HG02970 (cell line): ENCODE data around the gene LRRC49.
"Not testable (repeated sequence)": the region's sequence is repeated elsewhere in the genome, so short reads cannot be mapped to it uniquely, and the experiment has no call there.

Experiments
- ATAC-seq: cut with Tn5 transposase; IDR thresholded peaks from one replicate; pipeline ENCODE4 v1.9.1; 2021; ENCODE audit warnings: mild to moderate bottlenecking, moderate library complexity, moderate number of reproducible peaks; ENCODE audit not compliant: unreplicated experiment, low FRiP score

The LRRC49 gene

DNA sequence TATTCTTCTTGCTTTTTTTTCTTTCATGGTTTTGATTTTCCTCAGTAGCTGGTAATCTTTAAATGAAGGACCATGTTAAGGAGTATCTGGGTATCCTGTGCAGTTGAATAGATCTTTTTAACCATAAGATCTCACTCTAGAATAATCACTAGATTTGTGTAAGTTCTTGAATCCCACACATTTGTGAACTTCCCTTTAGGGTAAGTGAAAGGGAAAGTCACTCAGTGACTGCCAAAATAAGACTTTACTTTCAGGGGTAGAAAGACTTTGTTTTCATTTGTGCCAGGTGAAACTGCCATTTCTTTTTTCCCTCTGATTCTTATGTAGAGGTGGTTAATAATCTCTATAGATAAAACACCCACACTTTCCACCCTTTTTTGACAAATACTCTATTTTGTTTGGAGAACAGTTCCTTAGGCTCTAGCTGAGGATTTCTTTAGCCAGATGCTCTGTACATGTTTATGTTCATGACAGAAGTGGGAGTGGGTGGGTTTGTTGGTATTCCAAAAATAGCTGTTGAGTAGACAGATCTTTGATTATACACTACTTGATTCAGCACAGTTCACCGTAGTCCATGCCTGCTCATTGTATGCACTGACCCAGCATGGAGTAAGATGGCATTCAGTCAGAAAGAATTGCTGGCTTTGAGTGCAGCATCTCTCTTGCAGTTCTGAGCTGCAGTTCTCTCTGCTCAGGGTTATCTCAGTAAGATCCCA is 28.5 kb downstream of the LRRC49 start:
- no peak for ATAC-seq

DNA sequence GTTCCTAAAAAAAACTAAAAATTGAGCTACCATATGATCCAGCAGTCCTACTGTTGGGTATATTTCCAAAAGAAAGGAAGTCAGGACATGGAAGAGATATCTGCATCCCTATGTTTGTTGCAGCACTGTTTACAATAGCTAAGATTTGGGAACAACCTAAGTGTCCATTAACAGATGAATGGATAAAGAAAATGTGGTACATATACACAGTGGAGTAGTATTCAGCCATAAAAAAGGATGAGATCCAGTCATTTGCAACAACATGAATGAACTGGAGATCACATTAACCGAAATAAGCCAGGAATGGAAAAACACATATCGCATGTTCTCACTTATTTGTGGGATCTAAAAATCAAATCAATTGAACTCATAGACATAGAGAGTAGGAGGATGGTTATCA is 29.5 kb downstream of the LRRC49 start:
- no peak for ATAC-seq

DNA sequence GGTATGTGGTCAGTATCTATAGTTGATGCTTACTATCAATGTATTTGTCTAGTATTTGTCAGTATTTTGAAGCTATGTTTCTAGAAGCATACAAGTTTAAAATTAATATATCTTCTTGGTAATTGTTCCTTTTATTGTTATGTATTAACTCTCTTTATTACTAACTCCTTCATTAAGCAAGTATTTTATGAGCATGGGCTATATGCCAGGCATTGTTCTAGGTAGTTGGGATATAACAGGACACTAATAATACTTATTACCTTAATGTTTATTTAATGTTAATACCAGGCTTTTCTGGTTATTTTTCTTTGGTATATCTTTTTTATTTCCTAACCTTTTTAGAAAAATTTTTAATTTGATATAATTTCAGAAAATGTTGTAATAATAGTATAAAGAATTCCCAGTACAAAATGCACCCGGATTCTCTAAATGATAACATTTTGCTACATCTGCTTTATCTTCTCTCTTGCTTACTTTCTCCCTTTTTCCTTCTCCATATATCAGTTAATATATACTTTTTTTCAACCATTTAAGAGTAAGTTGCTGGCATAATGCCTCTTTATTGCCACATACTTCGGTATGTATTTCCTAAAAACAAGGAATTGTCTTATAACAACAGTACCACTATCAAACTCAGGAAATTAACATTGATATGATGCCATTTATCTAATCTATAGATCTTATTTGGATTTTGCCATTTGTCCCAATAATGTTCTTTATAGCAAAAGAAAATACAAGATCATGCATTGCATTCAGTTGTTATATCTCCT is 30.9 kb downstream of the LRRC49 start:
- no peak for ATAC-seq

DNA sequence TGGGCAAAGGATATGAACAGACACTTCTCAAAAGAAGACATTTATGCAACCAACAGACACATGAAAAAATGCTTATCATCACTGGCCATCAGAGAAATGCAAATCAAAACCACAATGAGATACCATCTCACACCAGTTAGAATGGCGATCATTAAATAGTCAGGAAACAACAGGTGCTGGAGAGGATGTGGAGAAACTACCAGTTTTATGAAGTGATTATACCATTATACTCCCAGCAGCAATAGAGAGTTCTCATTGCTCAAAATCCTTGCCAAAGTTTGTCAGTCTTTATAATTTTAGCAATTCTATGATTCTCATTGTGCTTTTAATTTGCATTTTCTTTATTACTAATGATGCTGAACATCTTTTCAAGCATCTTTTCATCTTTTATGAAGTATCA is 34.3 kb downstream of the LRRC49 start:
- not testable (repeated sequence) for ATAC-seq

DNA sequence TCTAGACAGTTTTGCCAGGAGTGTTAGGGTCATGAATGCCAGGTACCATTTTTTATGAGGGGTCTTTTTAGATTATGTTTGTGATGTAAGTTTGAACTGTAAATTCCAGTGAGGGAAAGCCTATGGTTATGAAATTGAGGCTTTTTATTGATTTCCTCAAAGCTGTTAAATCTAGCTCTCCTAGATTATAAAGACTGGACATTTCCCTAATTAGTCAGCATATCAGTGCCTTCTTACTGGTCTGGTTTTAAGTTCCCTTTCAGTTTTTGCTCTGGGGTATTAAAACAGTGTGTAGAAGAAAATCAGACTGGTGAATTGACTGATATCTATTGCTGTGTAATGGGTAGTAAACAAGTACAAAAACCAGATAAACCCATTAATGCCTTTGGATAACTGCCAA is 39.2 kb downstream of the LRRC49 start:
- ATAC-seq = no peak

DNA sequence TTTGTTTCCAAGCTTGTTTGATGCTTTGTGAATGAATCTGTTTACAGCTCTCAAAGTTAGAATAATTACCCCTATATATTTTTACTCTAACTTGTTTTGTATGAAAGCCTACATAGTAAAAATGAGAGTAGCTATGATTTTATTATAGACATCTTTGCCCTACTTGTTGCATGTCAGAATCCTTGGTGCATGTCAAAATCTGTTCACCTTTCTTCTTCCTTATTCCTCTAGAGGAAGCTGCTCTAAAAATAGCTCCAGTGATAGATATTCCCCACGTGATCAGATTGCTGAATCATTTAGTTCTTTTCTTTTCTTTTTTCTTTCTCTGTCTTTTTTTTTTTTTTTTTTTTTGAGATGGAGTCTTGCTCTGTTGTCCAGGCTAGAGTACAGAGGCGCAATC is 39.8 kb downstream of the LRRC49 start:
- ATAC-seq = no peak

DNA sequence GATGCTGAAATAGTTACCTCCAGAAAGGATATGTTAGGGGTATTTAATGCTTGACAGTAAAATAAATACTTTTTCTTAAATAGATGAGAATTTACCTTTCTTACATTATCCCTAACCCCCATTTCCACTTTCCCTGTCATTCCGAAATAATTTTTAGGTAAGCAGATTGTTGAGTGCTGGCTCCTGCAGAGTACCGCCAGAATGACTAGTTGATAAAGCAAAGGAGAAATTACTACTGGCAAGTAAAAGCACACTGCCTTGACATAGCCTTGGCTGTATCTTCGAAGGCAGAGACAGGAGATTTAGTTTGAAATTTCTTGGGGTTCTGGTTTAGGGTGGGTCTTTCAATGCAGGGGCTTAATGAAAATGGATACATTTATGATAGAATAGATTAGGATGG is 40.8 kb downstream of the LRRC49 start:
- no peak for ATAC-seq

DNA sequence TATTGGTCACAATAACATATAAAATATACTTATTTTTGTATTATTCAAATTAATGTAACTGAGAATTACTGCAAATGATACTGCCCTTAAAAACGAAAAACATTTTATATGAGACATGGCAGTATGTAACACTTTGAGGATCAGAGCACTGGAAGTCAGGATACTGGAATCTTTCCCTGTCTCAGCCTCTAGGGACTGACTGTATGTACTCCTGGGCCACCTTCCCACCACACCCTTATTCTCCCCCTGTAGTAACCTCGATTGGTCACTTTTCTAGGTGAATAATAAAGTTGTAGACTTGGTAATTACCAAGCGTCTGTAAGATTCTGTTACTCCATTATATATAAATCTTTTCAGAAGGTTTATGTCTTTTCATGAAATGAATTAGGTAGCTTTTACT is 43.0 kb downstream of the LRRC49 start:
- no peak for ATAC-seq

DNA sequence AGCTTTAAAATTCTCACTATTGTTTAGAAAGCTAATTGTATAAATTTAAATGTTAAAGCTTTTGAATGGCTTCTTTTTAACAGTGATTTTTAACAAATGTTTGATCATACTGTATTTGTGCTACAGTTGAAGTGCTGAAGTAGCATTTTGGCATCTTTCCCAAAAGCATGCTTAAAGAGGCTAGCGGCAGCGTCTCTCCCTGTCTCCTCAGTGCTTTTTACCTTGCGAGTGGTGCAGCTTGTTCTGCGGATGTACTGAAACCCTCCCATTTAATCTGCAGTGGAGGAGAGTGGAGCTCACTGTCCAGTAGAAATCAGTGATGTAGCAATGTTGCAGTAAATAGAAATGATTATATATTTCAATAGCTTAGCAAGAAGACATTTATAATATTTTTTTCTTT is 43.7 kb downstream of the LRRC49 start:
- ATAC-seq = no peak

DNA sequence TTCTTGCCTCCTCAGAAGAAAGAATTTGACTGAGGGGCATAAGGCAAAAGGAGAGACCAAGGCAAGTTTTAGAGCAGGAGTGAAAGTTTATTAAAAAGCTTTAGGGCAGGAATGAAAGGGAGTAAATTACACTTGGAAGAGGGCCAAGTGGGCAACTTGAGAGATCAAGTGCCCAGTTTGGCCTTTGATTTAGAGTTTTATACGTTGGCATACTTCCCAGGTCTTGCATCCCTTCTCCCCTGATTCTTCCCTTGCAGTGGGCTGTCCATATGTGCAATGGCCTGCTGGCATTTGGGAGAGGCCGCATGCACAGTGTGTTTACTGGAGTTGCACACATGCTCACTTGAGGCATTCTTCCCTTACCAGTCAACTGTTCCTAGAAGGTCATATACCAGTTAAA is 50.7 kb downstream of the LRRC49 start:
- not testable (repeated sequence) for ATAC-seq

DNA sequence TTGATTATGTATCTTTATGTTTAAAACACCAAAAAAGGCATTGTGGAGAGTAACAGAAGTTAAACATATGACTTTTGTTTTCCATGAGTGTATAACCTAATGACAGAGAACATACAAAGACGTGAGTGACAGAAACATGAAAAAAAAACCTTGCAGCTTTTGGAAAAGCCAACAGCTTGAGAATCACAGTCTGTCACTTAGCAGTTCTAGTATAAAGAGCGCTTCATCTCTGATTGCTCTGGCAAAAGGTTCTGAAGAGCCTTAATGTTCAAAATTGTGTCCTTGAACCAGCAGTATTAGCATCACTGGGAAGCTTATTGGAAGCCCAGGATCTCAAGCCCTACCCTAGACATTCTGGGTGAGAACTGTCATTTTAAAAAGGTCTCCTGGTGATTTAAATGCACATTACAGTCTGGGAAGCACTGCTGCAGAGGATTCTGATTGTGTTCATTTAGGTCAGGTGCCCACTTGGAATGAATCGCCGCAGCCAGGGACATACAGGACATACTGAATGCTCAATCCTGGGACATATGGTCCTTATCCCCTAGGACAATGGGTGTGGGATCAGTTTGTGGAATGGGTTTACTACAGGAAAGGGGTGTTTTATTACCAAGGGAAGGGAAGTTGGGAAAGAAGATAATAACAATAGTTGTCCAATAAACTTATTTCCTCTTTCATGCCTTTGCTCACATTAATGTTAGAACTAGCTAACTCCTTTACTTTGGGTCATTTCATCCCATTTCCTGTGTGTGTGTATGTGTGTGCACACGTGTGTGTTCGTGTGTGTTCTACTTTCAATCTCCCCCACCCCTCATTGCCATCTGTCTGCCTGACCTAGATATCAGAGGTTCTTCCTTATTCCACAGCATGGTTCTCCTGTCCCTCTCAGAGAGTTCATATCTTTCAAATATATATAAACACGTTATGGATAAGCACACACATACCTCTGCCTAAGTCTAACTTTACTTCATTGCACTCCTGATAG is 55.0 kb downstream of the LRRC49 start:
- no peak for ATAC-seq

DNA sequence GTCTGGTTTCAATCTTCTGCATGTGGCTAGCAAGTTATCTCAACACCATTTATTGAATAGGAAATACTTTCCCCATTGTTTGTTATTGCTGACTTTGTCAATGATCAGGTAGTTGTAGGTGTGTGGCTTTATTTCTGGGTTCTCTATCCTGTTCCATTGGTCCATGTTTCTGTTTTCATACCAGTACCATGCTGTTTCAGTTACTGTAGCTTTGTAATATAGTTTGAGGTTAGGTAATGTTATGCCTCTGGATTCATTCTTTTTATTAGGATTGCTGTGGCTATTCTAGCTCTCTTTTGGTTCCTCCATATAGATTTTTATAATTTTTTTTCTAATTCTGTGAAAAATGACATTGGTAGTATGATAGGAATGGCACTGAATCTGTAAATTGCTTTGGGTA is 58.3 kb downstream of the LRRC49 start:
- ATAC-seq = no peak

DNA sequence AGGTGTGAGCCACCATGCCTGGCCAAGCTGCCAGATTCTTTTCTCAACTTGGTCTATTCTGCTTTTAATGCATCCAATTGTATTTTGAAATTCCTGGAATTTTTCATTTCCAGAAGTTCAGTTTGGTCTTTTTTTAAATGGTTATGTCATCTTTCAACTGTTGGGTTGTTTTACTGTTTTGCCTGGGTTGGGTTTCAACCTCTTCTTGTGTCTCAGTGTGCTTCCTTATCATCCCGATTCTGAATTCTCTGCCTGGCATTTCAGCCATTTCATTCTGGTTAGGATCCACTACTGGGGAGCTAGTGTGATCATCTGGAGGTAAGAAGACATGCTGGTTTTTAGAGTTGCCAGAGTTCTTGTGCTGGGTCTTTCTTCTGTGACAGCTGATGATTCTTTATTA is 61.5 kb downstream of the LRRC49 start:
- ATAC-seq = no peak

DNA sequence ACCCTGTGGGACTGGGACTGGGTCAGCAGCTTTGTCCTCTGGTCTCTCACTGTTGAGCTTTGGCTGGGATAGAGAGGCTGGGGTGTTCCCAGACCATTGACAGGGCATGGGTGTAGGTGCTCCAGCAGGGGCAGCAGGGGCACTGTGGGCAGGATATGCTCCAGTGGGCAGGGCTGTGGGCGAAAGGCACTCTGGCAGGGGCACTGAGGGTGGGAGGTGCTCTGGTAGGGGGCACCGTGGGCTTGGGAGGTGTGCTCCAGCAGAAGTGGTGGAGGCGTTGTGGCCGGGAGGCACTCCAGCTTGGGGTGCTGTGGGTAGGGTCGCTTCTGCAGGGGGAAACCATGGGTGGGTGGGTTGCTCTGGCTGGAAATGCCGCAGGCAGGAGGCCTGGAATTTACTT is 62.1 kb downstream of the LRRC49 start:
- no peak for ATAC-seq

DNA sequence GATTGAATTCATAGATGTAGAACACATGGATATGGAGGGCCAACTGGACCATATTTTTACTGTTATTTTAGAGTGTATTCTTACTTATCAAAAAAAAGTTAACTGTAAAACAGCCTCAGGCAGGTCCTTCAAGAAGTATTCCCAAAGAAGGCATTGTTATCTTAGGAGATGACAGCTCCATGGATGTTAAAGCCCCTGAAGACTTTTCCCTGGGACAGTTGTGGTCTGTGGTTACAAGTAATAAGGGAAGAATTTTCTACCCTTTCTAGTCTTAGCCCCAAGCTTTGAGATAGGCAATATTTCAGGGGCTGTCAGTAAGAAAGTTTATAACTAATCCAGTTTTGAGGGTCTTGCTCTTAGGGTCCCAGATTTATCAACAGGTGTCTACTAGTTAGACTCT is 62.5 kb downstream of the LRRC49 start:
- no peak for ATAC-seq

DNA sequence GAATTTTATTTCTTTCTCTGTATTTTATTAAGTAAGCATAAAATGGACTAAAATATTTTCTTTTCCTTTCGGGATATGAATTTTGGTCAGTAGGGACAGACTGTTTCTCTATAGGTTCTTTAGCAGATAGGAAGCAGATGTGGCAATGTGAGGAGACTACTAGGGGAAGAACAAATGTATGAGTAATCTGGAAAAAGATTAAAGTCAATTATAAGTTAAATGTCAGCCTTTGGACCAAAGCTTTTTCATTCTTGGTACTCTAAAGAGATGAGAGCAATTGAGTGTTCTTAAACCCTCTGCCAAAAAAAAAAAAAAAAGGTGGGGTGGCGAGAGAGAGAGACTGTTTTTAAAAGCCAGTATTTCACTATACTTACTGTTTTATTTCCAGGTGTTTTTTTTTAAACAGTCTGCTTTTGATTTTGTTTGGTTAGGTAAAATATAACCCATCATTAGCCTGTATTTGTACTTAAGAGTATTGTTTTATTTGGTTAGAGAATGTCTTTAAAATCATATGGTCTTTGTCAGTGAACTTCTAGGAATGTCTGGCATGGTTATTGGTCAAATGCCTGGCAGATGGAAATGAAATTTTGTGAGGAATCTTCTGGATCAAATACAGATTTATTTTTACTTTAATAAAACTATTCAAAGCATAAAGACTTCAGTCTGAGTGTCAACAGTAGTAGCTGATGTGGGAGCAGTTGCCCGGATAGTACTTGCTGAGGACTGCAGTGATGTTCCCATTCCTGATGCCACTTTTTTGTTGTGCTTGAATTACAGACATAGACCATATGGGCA is 63.8 kb downstream of the LRRC49 start:
- no peak for ATAC-seq

DNA sequence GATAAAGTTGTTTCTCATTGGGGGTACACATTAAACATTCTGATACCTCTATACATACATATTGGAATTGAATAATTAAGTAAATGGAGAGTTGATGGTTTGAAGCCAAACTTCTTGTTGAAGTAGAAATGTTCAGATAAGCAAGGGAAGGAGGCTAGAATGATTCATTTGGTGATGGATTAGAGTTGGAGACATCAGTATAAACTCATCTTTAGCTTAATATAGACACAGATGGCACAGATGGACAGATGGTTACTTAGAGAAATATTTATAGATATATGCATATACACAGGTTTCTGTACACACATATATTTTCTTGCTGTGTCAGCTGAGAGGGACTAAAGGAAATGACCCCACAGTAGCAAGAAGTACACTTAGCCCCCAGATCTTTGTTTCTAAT is 69.5 kb downstream of the LRRC49 start:
- no peak for ATAC-seq

DNA sequence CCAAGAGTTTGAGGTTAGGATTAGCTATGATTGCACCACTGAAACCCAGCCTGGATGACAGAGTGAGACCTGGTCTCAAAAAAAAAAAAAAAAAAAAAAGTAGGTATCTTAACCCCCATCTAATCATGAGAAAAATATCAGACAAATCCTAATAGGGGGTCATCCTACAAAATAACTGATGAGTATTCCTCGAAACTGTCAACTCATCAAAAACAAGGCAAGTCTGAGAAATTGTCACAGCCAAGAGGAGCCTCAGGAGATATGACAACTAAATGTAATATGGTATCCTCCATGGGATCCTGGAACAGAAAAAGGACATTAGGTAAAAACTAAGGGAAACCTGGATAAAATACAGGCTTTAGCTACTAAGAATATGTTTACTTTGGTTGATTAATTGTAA is 70.6 kb downstream of the LRRC49 start:
- ATAC-seq = no peak

DNA sequence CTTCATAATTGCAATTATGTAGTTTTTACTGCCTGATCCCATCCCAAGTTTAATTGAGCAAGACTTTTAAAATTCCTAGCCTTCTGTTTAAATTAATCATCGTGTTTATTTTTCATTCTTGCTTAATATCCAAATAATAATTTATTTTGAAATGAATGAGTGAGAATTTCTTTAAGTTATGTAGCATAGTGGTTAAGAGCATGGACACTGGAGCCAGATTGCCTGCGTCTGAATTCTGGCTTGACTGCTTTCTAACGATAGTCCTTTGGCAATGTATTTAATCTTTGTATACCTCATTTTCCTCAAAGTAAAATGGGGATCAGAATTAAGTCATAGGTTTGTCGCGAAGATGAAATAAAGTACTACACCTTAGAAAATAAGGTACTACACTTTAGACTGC is 71.4 kb downstream of the LRRC49 start:
- no peak for ATAC-seq

DNA sequence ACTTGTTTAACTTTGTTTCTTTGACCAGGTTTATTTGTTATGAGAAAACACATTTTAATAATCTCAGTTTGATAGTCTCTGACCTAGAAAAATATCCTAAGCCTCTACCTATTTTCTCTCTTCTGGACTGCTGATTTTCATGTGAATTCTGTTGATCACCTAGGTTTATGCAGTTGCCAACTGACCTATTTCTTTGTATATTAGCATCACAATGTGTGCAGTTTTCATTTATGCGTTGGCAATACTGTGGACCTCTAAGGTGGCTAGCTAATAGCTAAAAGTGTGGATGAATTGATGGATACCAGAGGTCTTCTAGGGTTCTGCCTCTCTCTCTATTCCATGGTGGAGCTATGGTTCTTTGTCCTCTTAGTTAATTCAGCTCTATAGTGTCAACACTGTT is 72.1 kb downstream of the LRRC49 start:
- ATAC-seq = no peak
